Small intestine (tissue), 7 donors: Measurements from ENCODE around the gene CLDN5. TPM values are rescaled to one million over a fixed set of nuclear protein-coding genes. Genes with fewer than 3 reads are reported as not detected.

Experiments used
- DNase-seq, 2 donors: peaks; one replicate each; pipeline versions ENCODE4 v3.0.0 to v3.0.0-alpha.2; 2013
- FAIRE-seq: peaks from 2 replicates; lab custom pipeline; 2012; peaks lifted over from hg19 to GRCh38; lab: Jason Lieb, UNC
- H3K27ac ChIP-seq, 3 donors: one replicate each; pipeline ENCODE4 v1.5.1; 2013; ENCODE audit warnings: low read length in 2 of 3, mild to moderate bottlenecking in 2 of 3, control low read depth in 1 of 3, inconsistent platforms in 1 of 3, low read depth in 1 of 3, moderate library complexity in 1 of 3
- H3K27me3 ChIP-seq, 3 donors: one replicate each; pipeline ENCODE4 v1.6.1; 2013; ENCODE audit warnings: low read length in 3 of 3, inconsistent platforms in 1 of 3; ENCODE audit not compliant: control insufficient read depth in 3 of 3, insufficient read depth in 3 of 3
- H3K36me3 ChIP-seq, 3 donors: one replicate each; pipeline ENCODE4 v1.6.1; 2013; ENCODE audit warnings: low read length in 3 of 3, inconsistent platforms in 1 of 3, low read depth in 1 of 3, mild to moderate bottlenecking in 1 of 3, moderate library complexity in 1 of 3; ENCODE audit not compliant: control insufficient read depth in 3 of 3, insufficient read depth in 2 of 3
- H3K4me1 ChIP-seq, 3 donors: one replicate each; pipeline ENCODE4 v1.6.1; 2013; ENCODE audit warnings: low read length in 2 of 3, inconsistent platforms in 1 of 3, low read depth in 1 of 3, mild to moderate bottlenecking in 1 of 3, moderate library complexity in 1 of 3; ENCODE audit not compliant: control insufficient read depth in 3 of 3, insufficient read depth in 2 of 3
- H3K4me3 ChIP-seq, 3 donors: one replicate each; pipeline ENCODE4 v1.5.1; 2013; ENCODE audit warnings: low read length in 3 of 3, control low read depth in 1 of 3, inconsistent platforms in 1 of 3, low read depth in 1 of 3, mild to moderate bottlenecking in 1 of 3, moderate library complexity in 1 of 3
- H3K9me3 ChIP-seq, 2 donors: one replicate each; pipeline ENCODE4 v1.6.1; 2013; ENCODE audit warnings: low read depth in 1 of 2, low read length in 1 of 2; ENCODE audit not compliant: control insufficient read depth in 2 of 2, insufficient read depth in 1 of 2
- WGBS, 3 donors: extraction: QIAGEN DNeasy Blood & Tissue Kit; methylation state at CpG; one replicate each; pipeline ENCODE4 v1.1.7; 2013; 5-methylcytosine and 5-hydroxymethylcytosine counted together
- polyA plus RNA-seq, 4 donors: library from polyadenylated mRNA; stranded (reverse) in 3 of 4; unstranded in 1 of 4; fragments of 200-250 nt in 3 of 4; fragments of 120-200 nt in 1 of 4; gene quantifications; one replicate each; pipeline versions ENCODE4 v1.2.1 to v1.2.3, GENCODE V29; 2013
- donor health status: healthy with polysubstance abuse.
- donor health status: control.
- donor health status: control.
- donor health status: Bipolar disorder and iron deficiency.
- donor health status: healthy.

The CLDN5 gene
- polyA plus RNA-seq, 4 donors = 3.1 to 184 (median 10.4) TPM

DNA sequence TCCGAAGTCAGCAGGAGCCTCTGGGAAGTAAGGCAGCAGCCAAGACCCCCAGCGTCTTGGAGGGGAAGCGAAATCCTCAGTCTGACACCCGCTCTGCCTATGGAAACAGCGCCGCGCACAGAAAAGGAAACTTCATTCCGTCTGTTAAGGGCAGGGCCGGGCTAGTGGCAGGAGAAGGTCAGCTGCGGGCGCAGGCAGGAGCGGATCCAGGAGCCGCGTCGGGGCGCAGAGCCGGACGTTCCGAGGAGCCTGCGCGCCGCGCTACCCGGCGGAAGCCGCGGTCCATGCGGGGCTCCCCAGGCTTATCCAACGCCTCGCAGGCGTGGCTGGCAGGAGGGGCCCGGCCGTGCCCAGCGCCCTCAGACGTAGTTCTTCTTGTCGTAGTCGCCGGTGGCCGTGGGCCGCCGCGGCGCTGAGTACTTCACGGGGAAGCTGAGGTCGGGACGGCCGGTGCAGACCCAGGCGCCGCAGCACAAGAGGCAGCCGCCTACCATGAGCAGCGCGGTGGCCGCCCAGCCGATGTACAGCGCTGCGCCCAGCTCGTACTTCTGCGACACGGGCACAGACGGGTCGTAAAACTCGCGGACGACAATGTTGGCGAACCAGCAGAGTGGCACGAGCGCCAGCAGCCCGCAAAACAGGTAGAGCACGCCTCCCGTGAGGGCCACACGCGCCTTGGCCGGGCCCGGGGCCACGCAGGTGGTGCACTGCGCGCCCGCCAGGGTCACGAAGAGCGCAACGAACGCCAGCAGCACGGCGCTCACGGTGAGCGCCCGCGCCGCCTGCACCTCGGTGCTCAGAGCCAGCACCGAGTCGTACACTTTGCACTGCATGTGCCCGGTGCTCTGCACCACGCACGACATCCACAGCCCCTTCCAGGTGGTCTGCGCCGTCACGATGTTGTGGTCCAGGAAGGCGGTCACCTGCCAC is 705 bp downstream of the CLDN5 start:
- Histone ChIP-seq H3K4me3 (peak overlapping the region in 2 of 3 donors; percentile 22 to 23), H3K4me1 (no peaks in the 10 kb centered on the region), H3K27me3 (peaks cover 3 to 41% (median 20%) of the 10 kb centered on the region in 3 donors), H3K27ac (peak overlapping the region in 1 of 3 donors; percentile 42), H3K9me3 (no peaks in the 10 kb centered on the region), H3K36me3 (peaks cover 0 to 13% (median 0%) of the 10 kb centered on the region in 3 donors)
- 2 to 7% (median 5%) methylated on average over 64 to 99 of the region's 99 CpGs for WGBS, 3 donors
- peak in 1 of 2 donors; percentile 44 for DNase-seq
- no peak for FAIRE-seq

DNA sequence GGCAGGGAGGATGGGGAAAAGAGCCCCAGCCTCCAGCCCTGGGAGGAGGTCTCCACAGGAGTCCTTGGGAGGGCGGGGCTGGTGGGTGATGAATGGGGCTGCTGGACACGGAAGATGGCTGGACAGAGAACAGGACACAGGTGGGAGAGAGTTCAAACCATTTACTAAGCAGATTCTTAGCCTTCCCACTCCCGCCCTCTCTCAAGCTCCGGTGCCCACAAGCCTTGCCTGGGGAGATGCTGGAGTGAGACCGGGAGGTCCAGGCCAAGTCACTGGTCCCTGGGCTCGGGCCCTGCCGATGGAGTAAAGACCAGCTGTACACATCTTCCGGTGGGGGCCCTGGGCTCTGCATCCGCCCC is 1.4 kb downstream of the CLDN5 start:
- peak overlapping the region in 2 of 3 donors; percentile 22 to 23 for H3K4me3 ChIP-seq
- H3K27ac ChIP-seq = peak overlapping the region in 1 of 3 donors; percentile 42
- H3K27me3 ChIP-seq = peaks cover 3 to 41% (median 20%) of the 10 kb centered on the region in 3 donors
- H3K36me3 ChIP-seq = peaks cover 0 to 14% (median 0%) of the 10 kb centered on the region in 3 donors
- FAIRE-seq (no peak), DNase-seq (no peak)
- WGBS, 3 donors = 35 to 52% (median 37%) methylated on average over 9 of the region's 9 CpGs
- H3K9me3 ChIP-seq = no peaks in the 10 kb centered on the region
- no peaks in the 10 kb centered on the region for H3K4me1 ChIP-seq

DNA sequence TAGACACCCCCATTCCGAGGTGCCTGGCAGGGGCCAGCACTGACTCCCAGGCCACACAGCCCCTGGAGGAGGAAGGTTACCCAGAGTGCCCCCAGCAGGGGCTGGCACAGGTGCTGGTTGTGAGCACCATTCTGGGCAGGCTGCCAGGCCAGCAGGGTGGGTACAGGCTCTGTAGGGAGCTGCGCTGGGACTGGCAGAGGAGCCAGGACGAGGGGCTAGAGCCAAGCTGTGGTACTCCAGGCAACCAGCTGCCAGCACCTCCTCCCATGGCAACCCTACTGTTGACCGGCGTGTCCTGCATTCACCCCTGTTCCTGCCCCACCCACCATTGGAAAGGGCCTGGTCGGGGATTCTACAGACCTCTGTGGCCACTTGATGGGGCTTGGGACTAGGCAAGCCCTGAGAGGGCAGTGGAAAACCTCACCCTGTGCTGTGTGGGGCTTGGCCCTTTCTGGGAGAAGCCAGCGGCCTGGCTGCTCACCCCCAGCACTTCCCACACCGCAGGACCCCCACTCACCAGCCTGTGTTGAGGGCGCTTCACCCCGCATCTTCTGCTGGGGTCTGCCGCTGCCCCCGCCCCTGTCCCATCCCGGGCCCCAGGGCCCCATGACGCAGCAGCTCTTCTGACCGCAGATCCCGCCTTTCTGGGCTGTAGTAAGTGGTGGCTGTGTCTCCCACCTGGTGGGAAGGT is 1.9 kb downstream of the CLDN5 start:
- WGBS, 3 donors = 67 to 74% (median 68%) methylated on average over 13 to 16 of the region's 16 CpGs
- Histone ChIP-seq H3K27ac (no peak overlapping the region), H3K36me3 (peaks cover 0 to 14% (median 0%) of the 10 kb centered on the region in 3 donors), H3K27me3 (peaks cover 3 to 41% (median 20%) of the 10 kb centered on the region in 3 donors), H3K9me3 (no peaks in the 10 kb centered on the region), H3K4me3 (peak overlapping the region in 1 of 3 donors; percentile 22), H3K4me1 (no peaks in the 10 kb centered on the region)
- DNase-seq = no peak
- FAIRE-seq = no peak

DNA sequence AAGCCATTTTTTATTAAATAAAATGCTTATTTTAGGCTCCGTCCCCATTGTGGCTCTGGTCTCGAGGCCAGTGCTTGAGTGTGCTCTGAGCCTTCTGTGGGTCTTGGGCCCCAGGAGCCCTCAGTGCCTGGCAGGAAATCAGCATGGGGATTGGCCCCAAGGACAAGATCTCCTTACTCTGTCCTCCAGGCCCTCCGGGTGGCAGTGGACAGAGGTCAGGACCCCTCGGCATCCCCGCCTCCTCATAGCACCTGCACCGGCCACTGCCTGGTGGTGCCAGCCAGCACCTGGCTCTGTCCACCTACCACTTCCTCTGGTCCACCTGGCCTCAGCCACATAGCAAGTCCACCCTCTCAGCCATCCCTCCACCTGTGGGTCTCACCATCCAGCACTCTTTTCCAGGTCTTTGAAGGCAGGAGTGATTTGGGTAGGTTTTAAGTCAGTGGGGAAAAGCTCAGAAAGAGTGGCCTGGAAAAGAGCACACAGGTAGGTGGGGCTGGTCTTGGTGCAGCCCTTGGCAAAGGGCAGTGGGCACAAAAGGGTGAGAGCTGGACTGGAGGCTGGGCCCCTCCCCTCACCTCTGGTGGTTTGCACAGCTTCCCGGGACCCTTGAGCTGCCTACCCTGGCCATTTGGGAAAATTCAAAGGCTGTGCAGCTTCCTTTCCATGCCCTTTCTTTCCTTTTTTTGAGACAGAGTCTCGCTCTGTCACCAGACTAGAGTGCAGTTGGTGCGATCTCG is 3.5 kb downstream of the CLDN5 start:
- FAIRE-seq (no peak), DNase-seq (no peak)
- WGBS, 3 donors = 96 to 97% (median 96%) methylated on average over 9 to 10 of the region's 10 CpGs
- Histone ChIP-seq H3K9me3 (no peaks in the 10 kb centered on the region), H3K4me3 (no peak overlapping the region), H3K27ac (no peak overlapping the region), H3K36me3 (peaks cover 0 to 18% (median 0%) of the 10 kb centered on the region in 3 donors), H3K27me3 (peaks cover 3 to 34% (median 20%) of the 10 kb centered on the region in 3 donors), H3K4me1 (no peaks in the 10 kb centered on the region)

DNA sequence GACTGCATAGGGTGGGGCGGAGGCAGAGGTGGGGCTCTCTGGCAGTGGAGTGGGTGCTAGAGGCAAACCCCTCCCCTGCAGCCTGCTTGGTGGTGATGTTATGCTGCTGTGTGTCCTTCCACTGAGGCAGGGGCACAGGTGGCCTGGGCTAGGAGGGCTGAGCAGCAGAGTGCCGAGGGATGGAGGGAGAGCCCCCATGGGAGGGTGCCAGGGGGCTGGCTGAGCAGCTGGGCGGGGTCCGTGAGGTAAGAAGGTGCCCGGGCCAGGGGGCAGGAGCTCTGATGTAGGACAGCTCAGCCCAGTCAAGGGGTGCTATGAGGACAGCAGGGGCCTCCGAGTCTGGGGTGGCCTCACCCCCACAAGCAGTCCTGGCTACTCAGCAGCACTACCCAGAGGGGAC is 4.2 kb downstream of the CLDN5 start:
- H3K4me1 ChIP-seq = no peaks in the 10 kb centered on the region
- no peaks in the 10 kb centered on the region for H3K9me3 ChIP-seq
- H3K4me3 ChIP-seq = no peak overlapping the region
- H3K27me3 ChIP-seq = peaks cover 2 to 29% (median 20%) of the 10 kb centered on the region in 3 donors
- peaks cover 0 to 22% (median 0%) of the 10 kb centered on the region in 3 donors for H3K36me3 ChIP-seq
- no peak overlapping the region for H3K27ac ChIP-seq
- DNase-seq = no peak
- no peak for FAIRE-seq
- 89 to 92% (median 90%) methylated on average over 6 of the region's 6 CpGs for WGBS, 3 donors

DNA sequence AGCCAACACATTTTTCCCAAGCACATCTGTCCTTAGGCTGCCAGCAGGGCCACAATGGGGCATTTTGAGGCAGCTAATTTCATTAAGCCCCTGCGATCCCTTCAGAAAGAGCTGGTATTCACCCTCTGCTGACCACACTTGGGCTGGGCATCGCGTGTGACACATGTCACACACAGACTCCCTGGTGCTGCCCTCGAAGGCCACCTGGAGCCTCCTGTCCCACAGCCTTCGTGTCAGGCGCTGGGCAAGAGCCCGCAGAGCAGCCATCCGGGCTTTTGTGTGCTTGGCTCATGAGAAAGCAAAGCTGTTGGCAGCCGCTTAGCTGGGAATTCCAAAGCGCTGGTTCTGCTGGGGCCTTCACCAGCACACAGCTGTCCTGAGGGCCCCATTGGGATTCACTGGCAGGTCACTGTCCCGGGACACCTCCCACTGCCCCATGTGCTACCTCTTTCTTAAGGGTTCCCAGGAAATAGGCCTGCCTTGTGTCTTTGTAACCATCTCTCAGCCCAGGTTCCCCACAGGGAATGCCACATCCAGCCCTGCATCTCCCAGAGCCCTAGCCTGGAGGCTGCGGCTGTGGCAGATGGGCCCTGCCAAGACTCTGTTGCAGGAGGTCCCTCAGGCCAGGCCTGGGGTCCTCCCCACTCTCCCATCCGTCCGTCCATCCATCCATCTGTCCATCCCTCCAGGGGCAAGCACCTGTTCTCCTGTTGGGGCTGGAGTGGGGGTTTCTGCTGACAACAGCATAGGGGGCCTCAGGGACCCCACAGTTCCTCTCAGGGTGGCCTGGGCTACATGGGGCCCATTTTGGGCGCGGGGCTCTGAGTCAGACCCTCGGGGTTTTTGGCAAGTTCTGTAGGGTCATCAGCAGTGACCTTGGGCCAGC is 4.9 kb downstream of the CLDN5 start:
- WGBS, 3 donors = 89 to 95% (median 92%) methylated on average over 17 of the region's 17 CpGs
- FAIRE-seq (no peak), DNase-seq (no peak)
- Histone ChIP-seq H3K27ac (no peak overlapping the region), H3K36me3 (peaks cover 0 to 27% (median 0%) of the 10 kb centered on the region in 3 donors), H3K27me3 (peaks cover 0 to 22% (median 13%) of the 10 kb centered on the region in 3 donors), H3K4me3 (no peak overlapping the region), H3K4me1 (no peaks in the 10 kb centered on the region), H3K9me3 (no peaks in the 10 kb centered on the region)

DNA sequence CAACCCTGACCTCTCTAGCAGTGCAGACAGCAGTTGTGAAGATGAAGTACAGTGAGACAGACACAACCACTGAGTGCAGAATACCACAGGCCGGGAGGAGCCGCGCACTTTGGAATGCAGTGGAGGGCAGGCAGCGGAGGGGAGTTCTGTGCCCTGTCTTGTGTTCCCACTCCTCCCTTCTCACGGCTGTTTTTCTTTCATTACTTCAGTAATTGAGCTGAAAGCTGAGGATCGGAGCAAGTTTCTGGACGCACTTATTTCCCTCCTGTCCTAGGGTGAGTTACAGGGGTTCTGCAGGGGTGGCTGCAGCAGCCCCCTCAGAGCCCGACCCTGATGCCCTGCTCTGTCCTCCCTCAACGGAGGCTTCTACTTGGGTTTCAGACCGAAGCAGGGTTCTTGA is 5.6 kb downstream of the CLDN5 start:
- H3K27me3 ChIP-seq = peaks cover 0 to 16% (median 7%) of the 10 kb centered on the region in 3 donors
- no peaks in the 10 kb centered on the region for H3K4me1 ChIP-seq
- FAIRE-seq = no peak
- H3K27ac ChIP-seq = no peak overlapping the region
- H3K4me3 ChIP-seq = no peak overlapping the region
- DNase-seq = no peak
- peaks cover 0 to 30% (median 0%) of the 10 kb centered on the region in 3 donors for H3K36me3 ChIP-seq
- no peaks in the 10 kb centered on the region for H3K9me3 ChIP-seq
- WGBS, 3 donors = 88 to 90% (median 90%) methylated on average over 10 of the region's 10 CpGs
